K562 (cell line): ENCODE measurements around the gene DVL2. TPM values are rescaled to one million over a fixed set of nuclear protein-coding genes. Genes with fewer than 3 reads are reported as not detected.

Experiments used
- ELF4 ChIP-seq: fragments of 450-650 bp; formaldehyde crosslinking; IDR thresholded peaks from 2 replicates; pipeline ENCODE4 v1.4.0; 2022; ENCODE audit warnings: missing genetic modification characterization
- EP400 ChIP-seq: fragments of 450-650 bp; IDR thresholded peaks from 2 replicates; pipeline ENCODE4 v1.6.1; 2017; ENCODE audit warnings: antibody characterized with exemption, mild to moderate bottlenecking, moderate library complexity
- ESRRA ChIP-seq: fragments of 450-650 bp; IDR thresholded peaks from 2 replicates; pipeline ENCODE4 v1.6.1; 2014; ENCODE audit warnings: low read depth, mild to moderate bottlenecking, moderate library complexity, borderline replicate concordance
- KAT2B ChIP-seq: IDR thresholded peaks from one replicate; pipeline ENCODE4 v1.6.1; 2012; ENCODE audit warnings: low read depth, mild to moderate bottlenecking, control low read depth, inconsistent platforms, low read length, moderate library complexity
- KLF16 ChIP-seq: IDR thresholded peaks from 2 replicates; pipeline ENCODE4 v1.6.1; 2016; ENCODE audit warnings: antibody characterized with exemption
- LEF1 ChIP-seq: fragments of 450-650 bp; IDR thresholded peaks from 2 replicates; pipeline ENCODE4 v1.6.1; 2016; ENCODE audit warnings: mild to moderate bottlenecking
- MTA2 ChIP-seq: fragments of 450-650 bp; IDR thresholded peaks from 2 replicates; pipeline ENCODE4 v1.6.1; 2016; ENCODE audit warnings: low read depth
- NCOA6 ChIP-seq: fragments of 450-650 bp; IDR thresholded peaks from 2 replicates; pipeline ENCODE4 v1.6.1; 2017; ENCODE audit warnings: mild to moderate bottlenecking
- NFRKB ChIP-seq: fragments of 450-650 bp; IDR thresholded peaks from 2 replicates; pipeline ENCODE4 v1.6.1; 2016; ENCODE audit warnings: low read depth
- PTTG1 ChIP-seq: fragments of 450-650 bp; IDR thresholded peaks from 2 replicates; pipeline ENCODE4 v1.6.1; 2016; ENCODE audit warnings: low read depth, mild to moderate bottlenecking, missing genetic modification characterization, missing compliant biosample characterization
- RBBP5 ChIP-seq: fragments of 200-600 bp; sonication (generic); IDR thresholded peaks from 2 replicates; pipeline ENCODE4 v1.6.1; 2012; ENCODE audit warnings: borderline replicate concordance, mild to moderate bottlenecking, low read length, control low read depth, inconsistent platforms; ENCODE audit not compliant: insufficient read depth, poor library complexity, severe bottlenecking
- RFX1 ChIP-seq: fragments of 450-650 bp; IDR thresholded peaks from 2 replicates; pipeline ENCODE4 v1.6.1; 2016; ENCODE audit warnings: mild to moderate bottlenecking, moderate library complexity
- SETDB1 ChIP-seq: IDR thresholded peaks from one replicate; pipeline ENCODE4 v1.6.1; 2012; ENCODE audit warnings: low read length, control low read depth, inconsistent platforms
- SMAD2 ChIP-seq: fragments of 150-350 bp; IDR thresholded peaks from 2 replicates; pipeline ENCODE4 v1.6.1; 2014; ENCODE audit warnings: low read depth, mild to moderate bottlenecking, low read length
- SUPT5H ChIP-seq: fragments of 450-650 bp; IDR thresholded peaks from 2 replicates; pipeline ENCODE4 v1.6.1; 2016
- ZBTB7A ChIP-seq: IDR thresholded peaks from 2 replicates; pipeline ENCODE4 v1.6.1; 2011; ENCODE audit warnings: low read depth, mild to moderate bottlenecking, low read length, moderate library complexity, borderline replicate concordance; ENCODE audit not compliant: control insufficient read depth
- ZNF239 ChIP-seq: fragments of 250-450 bp; sonication (Bioruptor Pico); IDR thresholded peaks from 2 replicates; pipeline ENCODE4 v1.4.0; 2020; ENCODE audit warnings: mild to moderate bottlenecking
- ZNF431 ChIP-seq: sonication (generic); formaldehyde crosslinking; IDR thresholded peaks from 2 replicates; pipeline ENCODE4 v1.8.0; 2022; ENCODE audit warnings: mild to moderate bottlenecking, missing genetic modification reagents
- polyA plus RNA-seq, 8 experiments: library from polyadenylated mRNA; depleted of rRNA in 4 of 8; stranded (reverse) in 5 of 8; unstranded in 3 of 8; fragments of >200 nt; fragmentation: Nextera tagmentation in 2 of 8; fragmentation: Illumina TruSeq in 1 of 8; extraction: Ambion mirVana in 2 of 8; extraction: Trizol in 1 of 8; gene quantifications; 2 replicates each; pipeline versions ENCODE4 v1.2.1 to v1.2.3, GENCODE V29; 2011 to 2014; ENCODE audit warnings: inconsistent platforms in 1 of 8, missing spikeins in 1 of 8
- total RNA-seq, 7 experiments: library from RNA; depleted of rRNA in 6 of 7; stranded (reverse); fragments of >200 nt in 6 of 7; fragmentation: Illumina TruSeq in 2 of 7; extraction: Trizol in 2 of 7; gene quantifications; 2 replicates each; pipeline versions ENCODE4 v1.2.1 to v1.2.3, GENCODE V29; 2011 to 2021; ENCODE audit warnings: low replicate concordance in 1 of 7
- TF ChIP-seq, protein P1 (sequence below): fragments of 450-650 bp; IDR thresholded peaks from 2 replicates; pipeline ENCODE4 v1.6.1; 2016; ENCODE audit warnings: mild to moderate bottlenecking
- TF ChIP-seq, protein P2 (sequence below): fragments of 150-350 bp; conservative IDR thresholded peaks from 2 replicates; pipeline ENCODE4 v1.6.1; 2014; ENCODE audit warnings: low read length
- TF ChIP-seq, protein P3 (sequence below): fragments of 250-450 bp; sonication (Bioruptor Pico); IDR thresholded peaks from 2 replicates; pipeline ENCODE4 v1.9.0; 2021; ENCODE audit warnings: mild to moderate bottlenecking, inconsistent platforms

Gene DVL2
- total and polyA plus RNA-seq, 9 of the 15 experiments (the other 6 are each of a cell fraction or from before 2014, with no cell fraction given) = 1.3 to 49.5 (median 24.3) TPM

DNA sequence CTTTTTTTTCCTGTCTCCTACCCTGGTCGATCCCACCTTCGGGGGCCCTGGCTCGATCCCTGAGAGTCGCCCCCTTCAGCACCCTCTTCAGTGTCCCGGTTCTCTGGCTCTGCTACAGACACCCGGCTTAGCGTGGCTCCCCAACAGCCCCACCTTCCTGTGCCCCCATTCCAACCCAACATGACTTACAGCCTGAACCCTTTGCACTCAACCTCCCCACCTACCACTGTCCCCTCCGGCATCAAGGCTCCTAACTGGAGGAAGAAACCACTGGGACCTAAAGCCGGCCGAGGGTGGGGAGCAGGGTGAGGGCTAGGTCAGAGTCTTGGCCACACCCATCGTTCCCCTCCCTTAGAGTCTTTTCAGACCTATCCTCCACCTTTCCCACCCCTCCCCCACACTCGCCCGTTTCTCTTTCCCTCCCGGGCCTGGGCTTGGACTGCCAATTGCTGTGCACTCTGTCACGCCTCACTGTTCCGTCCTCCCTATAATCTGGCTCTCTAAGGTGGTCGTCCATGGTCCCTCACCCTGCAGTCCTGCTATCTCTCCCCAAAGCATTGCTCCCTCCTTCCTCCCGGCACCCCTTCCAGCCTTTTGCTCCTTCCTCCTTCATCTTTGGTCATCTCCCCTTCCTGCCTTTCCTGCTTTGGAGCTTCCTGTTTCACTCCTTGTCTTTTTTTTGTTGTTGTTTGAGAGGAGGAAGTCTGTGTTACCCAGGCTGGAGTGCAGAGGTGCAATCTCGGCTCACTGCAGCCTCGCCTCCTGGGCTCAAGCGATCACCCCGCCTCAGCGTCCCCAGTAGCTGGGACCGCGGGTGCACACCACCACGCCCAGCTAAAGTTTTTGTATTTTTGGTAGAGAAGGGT lies 28.9 kb upstream of the DVL2 start (continued):
- no peak for TF ChIP-seq RFX1
- TF ChIP-seq SETDB1 = no peak
- 0 out of 2 replicates have a peak, but pooled peaks have one; percentile 70 for TF ChIP-seq NFRKB
- no peak for TF ChIP-seq ZNF431 (CRISPR knock-in tag)
- TF ChIP-seq KLF16 = no peak
- TF ChIP-seq MTA2 = 0 out of 2 replicates have a peak, but pooled peaks have one; percentile 34
- peak; percentile 59 for TF ChIP-seq SUPT5H
- TF ChIP-seq, protein P1, sequence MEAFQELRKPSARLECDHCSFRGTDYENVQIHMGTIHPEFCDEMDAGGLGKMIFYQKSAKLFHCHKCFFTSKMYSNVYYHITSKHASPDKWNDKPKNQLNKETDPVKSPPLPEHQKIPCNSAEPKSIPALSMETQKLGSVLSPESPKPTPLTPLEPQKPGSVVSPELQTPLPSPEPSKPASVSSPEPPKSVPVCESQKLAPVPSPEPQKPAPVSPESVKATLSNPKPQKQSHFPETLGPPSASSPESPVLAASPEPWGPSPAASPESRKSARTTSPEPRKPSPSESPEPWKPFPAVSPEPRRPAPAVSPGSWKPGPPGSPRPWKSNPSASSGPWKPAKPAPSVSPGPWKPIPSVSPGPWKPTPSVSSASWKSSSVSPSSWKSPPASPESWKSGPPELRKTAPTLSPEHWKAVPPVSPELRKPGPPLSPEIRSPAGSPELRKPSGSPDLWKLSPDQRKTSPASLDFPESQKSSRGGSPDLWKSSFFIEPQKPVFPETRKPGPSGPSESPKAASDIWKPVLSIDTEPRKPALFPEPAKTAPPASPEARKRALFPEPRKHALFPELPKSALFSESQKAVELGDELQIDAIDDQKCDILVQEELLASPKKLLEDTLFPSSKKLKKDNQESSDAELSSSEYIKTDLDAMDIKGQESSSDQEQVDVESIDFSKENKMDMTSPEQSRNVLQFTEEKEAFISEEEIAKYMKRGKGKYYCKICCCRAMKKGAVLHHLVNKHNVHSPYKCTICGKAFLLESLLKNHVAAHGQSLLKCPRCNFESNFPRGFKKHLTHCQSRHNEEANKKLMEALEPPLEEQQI = no peak
- TF ChIP-seq KAT2B = no peak
- no peak for TF ChIP-seq NCOA6
- TF ChIP-seq SMAD2 = no peak
- peak; percentile 82 for TF ChIP-seq LEF1
- no peak for TF ChIP-seq PTTG1 (tag)
- no peak for TF ChIP-seq RBBP5
- peak; percentile 83 for TF ChIP-seq ELF4 (CRISPR knock-in tag)
- 0 out of 2 replicates have a peak, but pooled peaks have one; percentile 13 for TF ChIP-seq ZBTB7A
- TF ChIP-seq, protein P2, sequence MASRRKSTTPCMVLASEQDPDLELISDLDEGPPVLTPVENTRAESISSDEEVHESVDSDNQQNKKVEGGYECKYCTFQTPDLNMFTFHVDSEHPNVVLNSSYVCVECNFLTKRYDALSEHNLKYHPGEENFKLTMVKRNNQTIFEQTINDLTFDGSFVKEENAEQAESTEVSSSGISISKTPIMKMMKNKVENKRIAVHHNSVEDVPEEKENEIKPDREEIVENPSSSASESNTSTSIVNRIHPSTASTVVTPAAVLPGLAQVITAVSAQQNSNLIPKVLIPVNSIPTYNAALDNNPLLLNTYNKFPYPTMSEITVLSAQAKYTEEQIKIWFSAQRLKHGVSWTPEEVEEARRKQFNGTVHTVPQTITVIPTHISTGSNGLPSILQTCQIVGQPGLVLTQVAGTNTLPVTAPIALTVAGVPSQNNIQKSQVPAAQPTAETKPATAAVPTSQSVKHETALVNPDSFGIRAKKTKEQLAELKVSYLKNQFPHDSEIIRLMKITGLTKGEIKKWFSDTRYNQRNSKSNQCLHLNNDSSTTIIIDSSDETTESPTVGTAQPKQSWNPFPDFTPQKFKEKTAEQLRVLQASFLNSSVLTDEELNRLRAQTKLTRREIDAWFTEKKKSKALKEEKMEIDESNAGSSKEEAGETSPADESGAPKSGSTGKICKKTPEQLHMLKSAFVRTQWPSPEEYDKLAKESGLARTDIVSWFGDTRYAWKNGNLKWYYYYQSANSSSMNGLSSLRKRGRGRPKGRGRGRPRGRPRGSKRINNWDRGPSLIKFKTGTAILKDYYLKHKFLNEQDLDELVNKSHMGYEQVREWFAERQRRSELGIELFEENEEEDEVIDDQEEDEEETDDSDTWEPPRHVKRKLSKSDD = no peak
- TF ChIP-seq, protein P3, sequence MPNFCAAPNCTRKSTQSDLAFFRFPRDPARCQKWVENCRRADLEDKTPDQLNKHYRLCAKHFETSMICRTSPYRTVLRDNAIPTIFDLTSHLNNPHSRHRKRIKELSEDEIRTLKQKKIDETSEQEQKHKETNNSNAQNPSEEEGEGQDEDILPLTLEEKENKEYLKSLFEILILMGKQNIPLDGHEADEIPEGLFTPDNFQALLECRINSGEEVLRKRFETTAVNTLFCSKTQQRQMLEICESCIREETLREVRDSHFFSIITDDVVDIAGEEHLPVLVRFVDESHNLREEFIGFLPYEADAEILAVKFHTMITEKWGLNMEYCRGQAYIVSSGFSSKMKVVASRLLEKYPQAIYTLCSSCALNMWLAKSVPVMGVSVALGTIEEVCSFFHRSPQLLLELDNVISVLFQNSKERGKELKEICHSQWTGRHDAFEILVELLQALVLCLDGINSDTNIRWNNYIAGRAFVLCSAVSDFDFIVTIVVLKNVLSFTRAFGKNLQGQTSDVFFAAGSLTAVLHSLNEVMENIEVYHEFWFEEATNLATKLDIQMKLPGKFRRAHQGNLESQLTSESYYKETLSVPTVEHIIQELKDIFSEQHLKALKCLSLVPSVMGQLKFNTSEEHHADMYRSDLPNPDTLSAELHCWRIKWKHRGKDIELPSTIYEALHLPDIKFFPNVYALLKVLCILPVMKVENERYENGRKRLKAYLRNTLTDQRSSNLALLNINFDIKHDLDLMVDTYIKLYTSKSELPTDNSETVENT = no peak
- TF ChIP-seq ZNF239 = no peak
- TF ChIP-seq EP400 = 0 out of 2 replicates have a peak, but pooled peaks have one; percentile 25
- peak; percentile 40; the same call in 1 of the 2 replicates for TF ChIP-seq ESRRA
